Measurements from ENCODE around the gene PARP4. TPM values are rescaled to one million over a fixed set of nuclear protein-coding genes. Genes with fewer than 3 reads are reported as not detected.

The PARP4 gene
- total and polyA plus RNA-seq, 2 donors (not counting 3 experiments of a cell fraction or from before 2014, with no cell fraction given): 37.1 to 71.7 TPM

- DNase-seq (ENCODE audit: low read depth, low spot score) (no peak), FAIRE-seq (no peak)
- Histone ChIP-seq H3K79me2 (ENCODE audit: control insufficient read depth, insufficient read depth, low read length) (no peaks in the 10 kb centered on the region), H3K9me1 (replicated peaks; ENCODE audit: control insufficient read depth, extremely low read depth, insufficient read depth, low read length) (no peaks in the 10 kb centered on the region), H3K4me1 (ENCODE audit: control insufficient read depth, extremely low read depth, insufficient read depth, low read length) (no peaks in the 10 kb centered on the region), H2AFZ (ENCODE audit: low read depth, low read length) (no peak overlapping the region), H3K9me3 (replicated peaks; ENCODE audit: control insufficient read depth, insufficient read depth, low read length) (no peaks in the 10 kb centered on the region), H3K36me3 (ENCODE audit: control insufficient read depth in 2 of 2, extremely low read depth in 1 of 2, insufficient read depth in 2 of 2, low read length in 2 of 2) (no peaks in the 10 kb centered on the region), H4K20me1 (replicated peaks; ENCODE audit: control insufficient read depth, extremely low read depth, insufficient read depth, low read length) (no peaks in the 10 kb centered on the region), H3K27me3 (ENCODE audit: control insufficient read depth in 2 of 2, insufficient read depth in 2 of 2, low read length in 2 of 2) (peaks cover 13 to 43% of the 10 kb centered on the region in 2 experiments), H3K9ac (replicated peaks; ENCODE audit: extremely low read depth, insufficient read depth, low read length) (no peak overlapping the region), H3K4me2 (ENCODE audit: insufficient read depth, low read length) (no peak overlapping the region), H3K27ac (ENCODE audit: insufficient read depth, low read depth, low read length) (no peak overlapping the region), H3K4me3 (replicated peaks in 1 of 3; ENCODE audit: insufficient read depth in 1 of 3, low read depth in 1 of 3, low read length in 3 of 3) (no peak overlapping the region)
- ChIA-PET POLR2A (no interaction called here), CTCF (interaction anchor here (0.9 to 1.6 kb wide), 4 partner anchors 8 to 15 kb away, joined by 3 to 6 read pairs (median 4); partner anchors contain the start of gene PARP4)
- no TSS peak for BruUV-seq (replicated peaks)
- intact Hi-C loops (cut with micrococcal nuclease) (no loop called here), dilution Hi-C loops (cut with MboI; ENCODE audit: extremely low pct_ligation_motif_present, low sequenced_read_pairs) (no loop called here)
- TF ChIP-seq EZH2 (IDR thresholded peaks at IDR 0.05; ENCODE audit: borderline replicate concordance, low read depth, low read length, severe bottlenecking) (no peak), JUN (IDR thresholded peaks at IDR 0.05; ENCODE audit: borderline replicate concordance, insufficient read depth, insufficient read length, low read depth) (no peak), POLR2AphosphoS5 (IDR thresholded peaks at IDR 0.05; ENCODE audit: insufficient read depth, low read depth, low read length) (no peak), MYC (IDR thresholded peaks at IDR 0.05; ENCODE audit: low read depth, low read length) (no peak), MAX (IDR thresholded peaks at IDR 0.05; ENCODE audit: insufficient read depth, insufficient read length) (no peak), CTCF (IDR thresholded peaks at IDR 0.05; ENCODE audit: extremely low read depth in 1 of 2, insufficient read depth in 1 of 2, low read depth in 1 of 2, low read length in 2 of 2) (no peak), FOS (IDR thresholded peaks at IDR 0.05; ENCODE audit: borderline replicate concordance, insufficient read depth, low read length) (no peak), GATA2 (IDR thresholded peaks at IDR 0.05; ENCODE audit: insufficient read depth, insufficient read length, low read depth, low read length) (no peak), POLR2A (IDR thresholded peaks at IDR 0.05; ENCODE audit: low read depth, low read length) (no peak)
Measured at GRCh38 chr13:24527266-24527775, 14.7 kb upstream of the PARP4 start.

All from endothelial cell of umbilical vein (primary cell).